ENCODE data around the gene CRYAB.
"Not testable (repeated sequence)": the region's sequence is repeated elsewhere in the genome, so short reads cannot be mapped to it uniquely, and the experiment has no call there.

CRYAB gene

GRCh38 chr11:111934306-111934705 is 22.7 kb upstream of the CRYAB start:
- no peak for TF ChIP-seq CTCF (IDR thresholded peaks at IDR 0.05; ENCODE audit: borderline replicate concordance, insufficient read depth, low read depth, low read length)
- no peak overlapping the region for H3K4me3 ChIP-seq (ENCODE audit: low read depth, low read length)

GRCh38 chr11:111933872-111934271 is 22.3 kb upstream of the CRYAB start:
- TF ChIP-seq CTCF (IDR thresholded peaks at IDR 0.05; ENCODE audit: borderline replicate concordance, insufficient read depth, low read depth, low read length) = no peak
- H3K4me3 ChIP-seq (ENCODE audit: low read depth, low read length) = no peak overlapping the region

DNA sequence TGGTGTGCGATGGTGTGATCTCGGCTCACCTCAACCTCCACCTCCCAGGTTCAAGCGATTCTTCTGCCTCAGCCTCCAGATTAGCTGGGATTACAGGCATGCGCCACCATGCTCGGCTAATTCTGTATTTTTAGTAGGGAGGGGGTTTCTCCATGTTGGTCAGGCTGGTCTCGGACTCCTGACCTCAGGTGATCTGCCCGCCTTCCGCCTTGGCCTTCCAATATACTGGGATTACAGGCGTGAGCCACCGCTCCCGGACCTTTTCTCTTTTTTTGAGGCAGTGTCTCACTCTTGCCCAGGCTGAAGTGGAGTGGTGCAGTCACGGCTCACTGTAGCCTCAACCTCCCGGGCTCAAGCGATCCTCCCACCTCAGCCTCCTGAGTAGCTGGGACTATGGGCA is 21.6 kb upstream of the CRYAB start:
- H3K4me3 ChIP-seq (ENCODE audit: low read depth, low read length) = not testable (repeated sequence)

DNA sequence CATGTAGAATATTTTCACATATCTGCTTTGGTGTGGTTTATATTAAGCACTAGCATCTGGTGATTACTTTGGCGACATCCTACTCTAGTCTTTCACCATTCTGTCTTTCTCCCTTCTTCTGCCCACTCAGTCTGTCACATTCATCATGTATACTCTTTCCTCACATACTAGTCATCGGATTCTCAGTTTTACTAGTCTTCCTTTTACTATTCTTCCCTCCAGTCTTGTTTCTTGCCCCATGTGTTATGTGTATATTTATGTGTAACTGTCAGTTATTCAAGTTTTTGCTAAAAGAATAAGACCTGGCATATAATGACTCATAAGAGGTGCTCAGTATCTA is 21.0 kb upstream of the CRYAB start:
- TF ChIP-seq CTCF (IDR thresholded peaks at IDR 0.05; ENCODE audit: borderline replicate concordance, insufficient read depth, low read depth, low read length) = no peak

GRCh38 chr11:111930472-111930871 is 18.9 kb upstream of the CRYAB start:
- no peak overlapping the region for H3K4me3 ChIP-seq (ENCODE audit: low read depth, low read length)
- no peak for TF ChIP-seq CTCF (IDR thresholded peaks at IDR 0.05; ENCODE audit: borderline replicate concordance, insufficient read depth, low read depth, low read length)

More for the DNA sequence above, 21.0 kb upstream of the CRYAB start:
- H3K4me3 ChIP-seq (ENCODE audit: low read depth, low read length) = no peak overlapping the region

GRCh38 chr11:111926505-111927391 is 15.2 kb upstream of the CRYAB start:
- TF ChIP-seq CTCF (IDR thresholded peaks at IDR 0.05; ENCODE audit: borderline replicate concordance, insufficient read depth, low read depth, low read length) = no peak
- peak overlapping the region; percentile 52 for H3K4me3 ChIP-seq (ENCODE audit: low read depth, low read length)

DNA sequence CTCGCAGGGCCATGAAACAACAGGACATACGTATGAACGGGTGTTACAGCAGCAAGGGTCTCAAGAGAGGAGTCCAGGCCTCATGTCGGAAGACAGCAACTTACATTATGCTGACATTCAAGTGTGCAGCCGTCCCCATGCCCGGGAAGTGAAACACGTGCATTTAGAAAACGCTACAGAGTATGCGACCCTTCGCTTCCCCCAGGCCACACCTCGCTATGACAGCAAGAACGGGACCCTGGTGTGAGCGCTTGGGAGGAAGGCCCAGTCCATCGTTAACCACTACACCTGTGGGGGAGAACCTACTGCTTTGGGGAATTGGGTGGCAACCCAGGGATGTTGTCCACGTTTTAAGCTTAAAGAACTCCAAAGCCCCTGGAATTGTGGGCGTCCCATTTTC is 14.4 kb upstream of the CRYAB start:
- TF ChIP-seq CTCF (IDR thresholded peaks at IDR 0.05; ENCODE audit: borderline replicate concordance, insufficient read depth, low read depth, low read length) = no peak

More for the DNA sequence above, 14.4 kb upstream of the CRYAB start:
- H3K4me3 ChIP-seq (ENCODE audit: low read depth, low read length) = no peak overlapping the region

All from GM12875 (cell line).